Coronary artery (tissue), 2 donors: ENCODE measurements around the gene NUTF2.

ENCODE experiments used
- DNase-seq: peaks from one replicate; pipeline ENCODE4 v3.0.0-alpha.2; 2017; ENCODE audit warnings: low spot score
- H3K27ac ChIP-seq, 2 donors: fragments of 200-600 bp; sonication (generic); one replicate each; pipeline ENCODE4 v1.5.1; 2016 to 2019
- H3K4me3 ChIP-seq: fragments of 200-600 bp; sonication (generic); 2 replicates; pipeline ENCODE4 v1.5.1; 2016; ENCODE audit warnings: mild to moderate bottlenecking, moderate library complexity
- CTCF ChIP-seq: fragments of 200-600 bp; sonication (generic); IDR thresholded peaks from one replicate; pipeline ENCODE4 v1.5.1; 2019; ENCODE audit warnings: antibody characterized with exemption

The NUTF2 gene

GRCh38 chr16:67846320-67847063 lies at the start of gene NUTF2:
Gene NUTF2 (plus strand): TSS chr16:67846933. CDS start chr16:67865131, 18,198 bp downstream.
- TF ChIP-seq CTCF = no peak
- DNase-seq = peak; percentile 97
- peak within 1 kb of the TSS; percentile 96 to 98 for H3K27ac ChIP-seq
- peak within 1 kb of the TSS; percentile 99 for H3K4me3 ChIP-seq

- Histone ChIP-seq H3K27ac (no peak overlapping the region), H3K4me3 (no peak overlapping the region)
- DNase-seq = no peak
- TF ChIP-seq CTCF = no peak
Observed at GRCh38 chr16:67800338-67800926, 46.3 kb upstream of the NUTF2 start.

GRCh38 chr16:67801241-67801640 lies 45.5 kb upstream of the NUTF2 start:
- no peak for TF ChIP-seq CTCF
- no peak for DNase-seq
- H3K27ac ChIP-seq = no peak overlapping the region
- H3K4me3 ChIP-seq = no peak overlapping the region

- DNase-seq = no peak
- Histone ChIP-seq H3K4me3 (no peak overlapping the region), H3K27ac (no peak overlapping the region)
- TF ChIP-seq CTCF = no peak
Observed at GRCh38 chr16:67801883-67802282, 44.9 kb upstream of the NUTF2 start.

GRCh38 chr16:67803894-67804293 lies 42.8 kb upstream of the NUTF2 start:
- Histone ChIP-seq H3K4me3 (no peak overlapping the region), H3K27ac (no peak overlapping the region)
- TF ChIP-seq CTCF = no peak
- no peak for DNase-seq

GRCh38 chr16:67804853-67805542 lies 41.7 kb upstream of the NUTF2 start:
- Histone ChIP-seq H3K27ac (no peak overlapping the region), H3K4me3 (peak overlapping the region; percentile 92)
- TF ChIP-seq CTCF = no peak
- DNase-seq = no peak
